GM18867 (cell line): ENCODE results near the gene FOXA2.
"Not testable (repeated sequence)": the region's sequence is repeated elsewhere in the genome, so short reads cannot be mapped to it uniquely, and the experiment has no call there.

Source experiments
- ATAC-seq: cut with Tn5 transposase; IDR thresholded peaks from one replicate; pipeline ENCODE4 v1.9.1; 2021; ENCODE audit warnings: mild to moderate bottlenecking, moderate library complexity; ENCODE audit not compliant: unreplicated experiment

The FOXA2 gene

GRCh38 chr20:22569353-22569752 is 15.0 kb downstream of the FOXA2 start:
- no peak for ATAC-seq

GRCh38 chr20:22568872-22569344 is 15.5 kb downstream of the FOXA2 start:
- no peak for ATAC-seq

GRCh38 chr20:22567944-22568871 is 16.2 kb downstream of the FOXA2 start:
- no peak for ATAC-seq

GRCh38 chr20:22566876-22567658 is 17.3 kb downstream of the FOXA2 start:
- ATAC-seq, result no peak

GRCh38 chr20:22563062-22563965 is 21.1 kb downstream of the FOXA2 start:
- no peak for ATAC-seq

GRCh38 chr20:22562620-22563019 is 21.8 kb downstream of the FOXA2 start:
- no peak for ATAC-seq

GRCh38 chr20:22561965-22562577 is 22.3 kb downstream of the FOXA2 start:
- ATAC-seq, result no peak

GRCh38 chr20:22560817-22561216 is 23.6 kb downstream of the FOXA2 start:
- ATAC-seq, result no peak

GRCh38 chr20:22559711-22560318 is 24.6 kb downstream of the FOXA2 start:
- ATAC-seq, result no peak

- ATAC-seq, result no peak
Measured at GRCh38 chr20:22557403-22558276, 26.7 kb downstream of the FOXA2 start.

- ATAC-seq, result no peak
Measured at GRCh38 chr20:22556565-22557056, 27.8 kb downstream of the FOXA2 start.

- ATAC-seq, result no peak
Measured at GRCh38 chr20:22555791-22556564, 28.4 kb downstream of the FOXA2 start.

GRCh38 chr20:22554391-22554790 is 30.0 kb downstream of the FOXA2 start:
- no peak for ATAC-seq

- ATAC-seq, result not testable (repeated sequence)
Measured at GRCh38 chr20:22550514-22550913, 33.9 kb downstream of the FOXA2 start.

- ATAC-seq, result no peak
Measured at GRCh38 chr20:22548040-22548439, 36.3 kb downstream of the FOXA2 start.

GRCh38 chr20:22546344-22546743 is 38.0 kb downstream of the FOXA2 start:
- no peak for ATAC-seq

GRCh38 chr20:22545045-22545444 is 39.3 kb downstream of the FOXA2 start:
- no peak for ATAC-seq

GRCh38 chr20:22544462-22544861 is 39.9 kb downstream of the FOXA2 start:
- ATAC-seq, result no peak
